SW480 (cell line): ENCODE measurements around the gene PIPOX.
A peak's percentile ranks its signal among the peaks of the same experiment; 100 is the strongest.

Experiments used
- DNase-seq: peaks from one replicate; pipeline ENCODE4 v3.0.0-alpha.2; 2016; ENCODE audit warnings: low spot score

The PIPOX gene

GRCh38 chr17:29048440-29049368, 5.8 kb downstream of the PIPOX start:
- DNase-seq: no peak

- no peak for DNase-seq
Observed at GRCh38 chr17:29049541-29050145, 6.7 kb downstream of the PIPOX start.

- DNase-seq: no peak
Observed at GRCh38 chr17:29050176-29050575, 7.2 kb downstream of the PIPOX start.

- DNase-seq: no peak
Observed at GRCh38 chr17:29051194-29051593, 8.3 kb downstream of the PIPOX start.

GRCh38 chr17:29051731-29052130, 8.8 kb downstream of the PIPOX start:
- no peak for DNase-seq

- no peak for DNase-seq
Observed at GRCh38 chr17:29054835-29055234, 11.9 kb downstream of the PIPOX start.

GRCh38 chr17:29057361-29057760, 14.4 kb downstream of the PIPOX start:
- no peak for DNase-seq

GRCh38 chr17:29058391-29058790, 15.4 kb downstream of the PIPOX start:
- DNase-seq: no peak

- DNase-seq: peak; percentile 34
Observed at GRCh38 chr17:29059281-29059680, 16.3 kb downstream of the PIPOX start.

GRCh38 chr17:29060475-29060874, 17.5 kb downstream of the PIPOX start:
- DNase-seq: no peak

GRCh38 chr17:29061036-29061435, 18.1 kb downstream of the PIPOX start:
- DNase-seq: no peak

GRCh38 chr17:29062215-29062614, 19.3 kb downstream of the PIPOX start:
- no peak for DNase-seq

- DNase-seq: no peak
Observed at GRCh38 chr17:29063992-29064391, 21.1 kb downstream of the PIPOX start.

GRCh38 chr17:29066047-29066446, 23.1 kb downstream of the PIPOX start:
- no peak for DNase-seq

GRCh38 chr17:29066606-29067005, 23.7 kb downstream of the PIPOX start:
- no peak for DNase-seq

- no peak for DNase-seq
Observed at GRCh38 chr17:29068818-29069217, 25.9 kb downstream of the PIPOX start.

- DNase-seq: peak; percentile 47
Observed at GRCh38 chr17:29069526-29070041, 26.6 kb downstream of the PIPOX start.

- no peak for DNase-seq
Observed at GRCh38 chr17:29070308-29070707, 27.4 kb downstream of the PIPOX start.

- no peak for DNase-seq
Observed at GRCh38 chr17:29070781-29071180, 27.8 kb downstream of the PIPOX start.

- no peak for DNase-seq
Observed at GRCh38 chr17:29071303-29071702, 28.4 kb downstream of the PIPOX start.

- DNase-seq: no peak
Observed at GRCh38 chr17:29073045-29073444, 30.1 kb downstream of the PIPOX start.

- no peak for DNase-seq
Observed at GRCh38 chr17:29073520-29073919, 30.6 kb downstream of the PIPOX start.

GRCh38 chr17:29074488-29074887, 31.5 kb downstream of the PIPOX start:
- no peak for DNase-seq
